Fibroblast of lung (primary cell): ENCODE results near the gene NF1.

Experiments
- CTCF ChIP-seq, 2 donors: IDR thresholded peaks in 1 of 2; conservative IDR thresholded peaks in 1 of 2; 1 replicate in 1 of 2; 2 replicates in 1 of 2; pipeline ENCODE4 v1.5.1; 2011 to 2012; ENCODE audit warnings: low read length in 2 of 2, control low read depth in 1 of 2, inconsistent platforms in 1 of 2, low read depth in 1 of 2, mild to moderate bottlenecking in 1 of 2
- EZH2 ChIP-seq: IDR thresholded peaks from 2 replicates; pipeline ENCODE4 v1.5.1; 2012; ENCODE audit warnings: low read length, control low read depth, mild to moderate bottlenecking; ENCODE audit errors: missing control alignments

DNA sequence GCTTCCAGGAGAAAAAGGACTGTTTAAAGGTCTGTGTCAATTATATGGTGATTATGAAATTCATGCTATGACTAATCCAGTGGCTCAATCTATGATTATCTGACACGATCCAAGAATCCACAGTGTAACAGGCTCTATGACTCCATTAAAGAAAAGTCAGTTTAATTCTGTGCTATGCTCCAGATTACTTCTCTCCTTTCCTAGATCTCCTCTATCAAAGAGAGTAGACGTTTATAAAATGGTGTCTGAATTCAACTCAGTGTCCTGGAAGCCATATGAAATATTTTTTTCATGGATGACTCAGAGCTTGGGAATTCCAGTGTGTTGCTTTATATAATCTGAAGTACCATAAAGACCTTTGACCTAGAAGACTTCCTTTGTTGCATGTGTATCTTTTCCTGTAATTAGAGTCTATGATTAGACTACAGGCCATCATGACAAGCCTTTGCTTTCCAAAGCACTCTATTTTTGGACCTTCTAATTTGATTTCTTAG, 27.0 kb upstream of the NF1 start:
- TF ChIP-seq EZH2 (no peak), CTCF (conservative IDR thresholded peaks at IDR 0.05 in 1 of 2, IDR thresholded peaks at IDR 0.05 in 1 of 2; ENCODE audit: low read depth in 1 of 2, low read length in 2 of 2) (no peak)
